Keratinocyte (primary cell): Measurements from ENCODE around the gene ZHX3.

Experiments
- CTCF ChIP-seq, 3 experiments: IDR thresholded peaks in 1 of 3; conservative IDR thresholded peaks in 1 of 3; optimal IDR thresholded peaks in 1 of 3; 2 replicates in 2 of 3; 3 replicates in 1 of 3; pipeline versions ENCODE3 to v1.5.1; 2011; ENCODE audit warnings: low read length in 3 of 3, mild to moderate bottlenecking in 3 of 3, moderate library complexity in 2 of 3, control low read depth in 1 of 3, inconsistent platforms in 1 of 3; ENCODE audit not compliant: insufficient read depth in 2 of 3; ENCODE audit errors: extremely low read depth in 1 of 3
- EZH2 ChIP-seq: IDR thresholded peaks from one replicate; pipeline ENCODE4 v1.6.1; 2012; ENCODE audit warnings: inconsistent platforms, mild to moderate bottlenecking, low read length, moderate library complexity

GRCh38 chr20:41316602-41317545, 657 bp downstream of the ZHX3 start:
- TF ChIP-seq CTCF (optimal IDR thresholded peaks at IDR 0.05 in 1 of 3, IDR thresholded peaks at IDR 0.05 in 1 of 3, conservative IDR thresholded peaks at IDR 0.05 in 1 of 3; ENCODE audit: extremely low read depth in 1 of 3, insufficient read depth in 2 of 3, low read length in 3 of 3): no peak
- TF ChIP-seq EZH2: no peak
